Smooth muscle cell (in vitro differentiated cells): ENCODE results near the gene ASB10. TPM values are rescaled to one million over a fixed set of nuclear protein-coding genes. Genes with fewer than 3 reads are reported as not detected.

Experiments used
- DNase-seq: peaks from one replicate; lab custom pipeline; 2025; ENCODE audit not compliant: unreplicated experiment; lab: John Stamatoyannopoulos, UW
- H2AFZ ChIP-seq: fragments of 200-600 bp; sonication (generic); 2 replicates; pipeline ENCODE4 v1.6.0; 2016; ENCODE audit warnings: antibody characterized with exemption, low read depth, mild to moderate bottlenecking
- H3F3A ChIP-seq: fragments of 200-600 bp; sonication (generic); 2 replicates; pipeline ENCODE4 v1.6.0; 2017; ENCODE audit warnings: antibody characterized with exemption, low read depth
- H3K27ac ChIP-seq: fragments of 200-600 bp; sonication (generic); 2 replicates; pipeline ENCODE4 v1.5.1; 2016; ENCODE audit warnings: low read depth, mild to moderate bottlenecking
- H3K27me3 ChIP-seq: fragments of 200-600 bp; sonication (generic); 2 replicates; pipeline ENCODE4 v1.6.1; 2016; ENCODE audit warnings: low read depth, mild to moderate bottlenecking
- H3K36me3 ChIP-seq: fragments of 200-600 bp; sonication (generic); 2 replicates; pipeline ENCODE4 v1.5.1; 2016; ENCODE audit warnings: low read depth
- H3K4me1 ChIP-seq: fragments of 200-600 bp; sonication (generic); 2 replicates; pipeline ENCODE4 v1.5.1; 2016; ENCODE audit warnings: low read depth
- H3K4me2 ChIP-seq: fragments of 200-600 bp; sonication (generic); 2 replicates; pipeline ENCODE4 v1.6.0; 2016; ENCODE audit warnings: mild to moderate bottlenecking
- H3K4me3 ChIP-seq: fragments of 200-600 bp; sonication (generic); 2 replicates; pipeline ENCODE4 v1.5.1; 2016; ENCODE audit warnings: mild to moderate bottlenecking
- H3K79me2 ChIP-seq: fragments of 200-600 bp; sonication (generic); 2 replicates; pipeline ENCODE4 v1.6.0; 2016; ENCODE audit warnings: low read depth, mild to moderate bottlenecking
- H3K9ac ChIP-seq: fragments of 200-600 bp; sonication (generic); 2 replicates; pipeline ENCODE4 v1.6.0; 2016; ENCODE audit warnings: low read depth
- H3K9me3 ChIP-seq: fragments of 200-600 bp; sonication (generic); replicated peaks from 2 replicates; pipeline ENCODE4 v1.5.1; 2016; ENCODE audit warnings: low read depth
- H4K20me1 ChIP-seq: fragments of 200-600 bp; sonication (generic); 2 replicates; pipeline ENCODE4 v1.6.0; 2016; ENCODE audit warnings: low read depth
- CTCF ChIP-seq: fragments of 200-600 bp; sonication (generic); IDR thresholded peaks from 2 replicates; pipeline ENCODE4 v1.5.1; 2017; ENCODE audit warnings: borderline replicate concordance, mild to moderate bottlenecking, antibody characterized with exemption; ENCODE audit not compliant: insufficient read depth, poor library complexity, severe bottlenecking
- WGBS: methylation state at CpG from one replicate; pipeline ENCODE4 v1.1.7; 2016; ENCODE audit warnings: low lambda C conversion rate; 5-methylcytosine and 5-hydroxymethylcytosine counted together
- polyA plus RNA-seq: library from polyadenylated mRNA; unstranded; fragments of >200 nt; fragmentation: Nextera tagmentation; extraction: Ambion mirVana; gene quantifications from 2 replicates; pipeline ENCODE4 v1.2.1, GENCODE V29; 2016
- total RNA-seq: library from RNA; depleted of rRNA; stranded (reverse); fragments of >200 nt; gene quantifications from 2 replicates; pipeline ENCODE4 v1.2.3, GENCODE V29; 2014

The ASB10 gene
- total and polyA plus RNA-seq, 2 experiments from 2014 or later, result not detected

GRCh38 chr7:151166629-151167196 is 20.3 kb downstream of the ASB10 start:
- H3K27ac ChIP-seq, result no peak overlapping the region
- WGBS, result 10% methylated on average over 28 of the region's 31 CpGs
- H3K4me2 ChIP-seq, result peak overlapping the region; percentile 88
- peaks cover 6% of the 10 kb centered on the region for H3K4me1 ChIP-seq
- peaks cover 98% of the 10 kb centered on the region for H3K27me3 ChIP-seq
- no peak overlapping the region for H3K9ac ChIP-seq
- no peaks in the 10 kb centered on the region for H3K36me3 ChIP-seq
- DNase-seq, result no peak
- no peaks in the 10 kb centered on the region for H3K9me3 ChIP-seq
- H3K79me2 ChIP-seq, result no peaks in the 10 kb centered on the region
- no peaks in the 10 kb centered on the region for H4K20me1 ChIP-seq
- no peak for TF ChIP-seq CTCF
- no peaks in the 10 kb centered on the region for H3F3A ChIP-seq
- peak overlapping the region; percentile 46 for H3K4me3 ChIP-seq
- no peak overlapping the region for H2AFZ ChIP-seq

- Histone ChIP-seq H3K79me2 (no peaks in the 10 kb centered on the region), H3K4me3 (no peak overlapping the region), H3K27me3 (peaks cover 95% of the 10 kb centered on the region), H3F3A (no peaks in the 10 kb centered on the region), H2AFZ (no peak overlapping the region), H3K4me1 (peaks cover under 1% of the 10 kb centered on the region), H3K4me2 (no peak overlapping the region), H3K9ac (no peak overlapping the region), H3K27ac (no peak overlapping the region), H3K9me3 (no peaks in the 10 kb centered on the region), H4K20me1 (no peaks in the 10 kb centered on the region), H3K36me3 (no peaks in the 10 kb centered on the region)
- no peak for DNase-seq
- 63% methylated on average over 1 of the region's 1 CpG for WGBS
- no peak for TF ChIP-seq CTCF
Observed at GRCh38 chr7:151161757-151162156, 25.3 kb downstream of the ASB10 start.

- Histone ChIP-seq H3K36me3 (no peaks in the 10 kb centered on the region), H3K79me2 (no peaks in the 10 kb centered on the region), H2AFZ (no peak overlapping the region), H3K4me2 (no peak overlapping the region), H4K20me1 (no peaks in the 10 kb centered on the region), H3K27ac (no peak overlapping the region), H3K4me3 (no peak overlapping the region), H3K9me3 (no peaks in the 10 kb centered on the region), H3K9ac (no peak overlapping the region), H3F3A (no peaks in the 10 kb centered on the region), H3K27me3 (peaks cover 62% of the 10 kb centered on the region), H3K4me1 (no peaks in the 10 kb centered on the region)
- no peak for TF ChIP-seq CTCF
- 79% methylated on average over 7 of the region's 7 CpGs for WGBS
- no peak for DNase-seq
Observed at GRCh38 chr7:151157645-151158329, 29.3 kb downstream of the ASB10 start.
